Coronary artery (tissue), 2 donors: ENCODE data around the gene SORCS1.

Experiments used
- DNase-seq: peaks from one replicate; pipeline ENCODE4 v3.0.0-alpha.2; 2017; ENCODE audit warnings: low spot score
- H3K27ac ChIP-seq, 2 donors: fragments of 200-600 bp; sonication (generic); one replicate each; pipeline ENCODE4 v1.5.1; 2016 to 2019
- H3K4me3 ChIP-seq: fragments of 200-600 bp; sonication (generic); 2 replicates; pipeline ENCODE4 v1.5.1; 2016; ENCODE audit warnings: mild to moderate bottlenecking, moderate library complexity
- TF ChIP-seq, protein P1 (sequence below): fragments of 200-600 bp; sonication (generic); IDR thresholded peaks from one replicate; pipeline ENCODE4 v1.5.1; 2019; ENCODE audit warnings: antibody characterized with exemption

SORCS1 gene

GRCh38 chr10:106804992-106805582 is 359.4 kb downstream of the SORCS1 start:
- TF ChIP-seq, protein P1, sequence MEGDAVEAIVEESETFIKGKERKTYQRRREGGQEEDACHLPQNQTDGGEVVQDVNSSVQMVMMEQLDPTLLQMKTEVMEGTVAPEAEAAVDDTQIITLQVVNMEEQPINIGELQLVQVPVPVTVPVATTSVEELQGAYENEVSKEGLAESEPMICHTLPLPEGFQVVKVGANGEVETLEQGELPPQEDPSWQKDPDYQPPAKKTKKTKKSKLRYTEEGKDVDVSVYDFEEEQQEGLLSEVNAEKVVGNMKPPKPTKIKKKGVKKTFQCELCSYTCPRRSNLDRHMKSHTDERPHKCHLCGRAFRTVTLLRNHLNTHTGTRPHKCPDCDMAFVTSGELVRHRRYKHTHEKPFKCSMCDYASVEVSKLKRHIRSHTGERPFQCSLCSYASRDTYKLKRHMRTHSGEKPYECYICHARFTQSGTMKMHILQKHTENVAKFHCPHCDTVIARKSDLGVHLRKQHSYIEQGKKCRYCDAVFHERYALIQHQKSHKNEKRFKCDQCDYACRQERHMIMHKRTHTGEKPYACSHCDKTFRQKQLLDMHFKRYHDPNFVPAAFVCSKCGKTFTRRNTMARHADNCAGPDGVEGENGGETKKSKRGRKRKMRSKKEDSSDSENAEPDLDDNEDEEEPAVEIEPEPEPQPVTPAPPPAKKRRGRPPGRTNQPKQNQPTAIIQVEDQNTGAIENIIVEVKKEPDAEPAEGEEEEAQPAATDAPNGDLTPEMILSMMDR: no peak
- DNase-seq: no peak
- Histone ChIP-seq H3K27ac (no peak overlapping the region), H3K4me3 (no peak overlapping the region)

DNA sequence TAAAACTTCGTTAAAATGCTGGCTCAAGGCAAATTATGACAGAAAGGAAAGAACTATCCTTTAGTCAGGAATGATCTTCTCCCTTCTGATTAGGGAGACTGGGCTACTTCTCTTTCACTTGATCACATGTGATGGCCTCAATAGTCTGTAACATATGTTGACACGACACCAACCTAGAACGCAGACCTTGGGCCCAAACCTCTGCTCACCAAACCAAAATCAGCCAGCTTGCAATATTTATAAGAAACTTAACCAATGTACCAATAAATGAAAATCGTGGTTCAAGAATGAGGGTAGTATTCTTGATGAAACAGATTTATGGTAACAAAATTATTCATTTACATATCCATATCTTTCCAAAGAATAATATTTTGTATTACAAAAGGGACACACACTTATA is 361.6 kb downstream of the SORCS1 start:
- H3K27ac ChIP-seq: no peak overlapping the region
- DNase-seq: no peak
- TF ChIP-seq, protein P1: no peak
- H3K4me3 ChIP-seq: no peak overlapping the region

DNA sequence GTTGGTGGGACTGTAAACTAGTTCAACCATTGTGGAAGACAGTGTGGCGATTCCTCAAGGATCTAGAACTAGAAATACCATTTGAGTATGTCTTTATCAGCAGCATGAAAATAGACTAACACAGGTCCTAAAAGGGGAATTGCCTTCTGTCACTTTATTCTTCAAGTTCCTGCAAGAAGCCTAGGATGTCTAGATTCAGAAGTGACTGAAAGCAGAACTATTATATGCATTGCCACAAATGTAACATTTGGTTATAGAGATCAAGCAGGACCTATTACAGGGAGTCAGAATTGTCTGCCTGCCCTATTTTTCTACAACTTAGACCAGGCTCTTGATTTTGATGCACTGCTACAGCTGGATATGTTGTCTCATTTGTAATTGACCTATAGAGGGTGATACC is 364.7 kb downstream of the SORCS1 start:
- H3K4me3 ChIP-seq: no peak overlapping the region
- TF ChIP-seq, protein P1: no peak
- no peak overlapping the region for H3K27ac ChIP-seq
- DNase-seq: no peak

- Histone ChIP-seq H3K27ac (no peak overlapping the region), H3K4me3 (no peak overlapping the region)
- TF ChIP-seq, protein P1: no peak
- DNase-seq: no peak
Measured at GRCh38 chr10:106795619-106796018, 368.9 kb downstream of the SORCS1 start.

DNA sequence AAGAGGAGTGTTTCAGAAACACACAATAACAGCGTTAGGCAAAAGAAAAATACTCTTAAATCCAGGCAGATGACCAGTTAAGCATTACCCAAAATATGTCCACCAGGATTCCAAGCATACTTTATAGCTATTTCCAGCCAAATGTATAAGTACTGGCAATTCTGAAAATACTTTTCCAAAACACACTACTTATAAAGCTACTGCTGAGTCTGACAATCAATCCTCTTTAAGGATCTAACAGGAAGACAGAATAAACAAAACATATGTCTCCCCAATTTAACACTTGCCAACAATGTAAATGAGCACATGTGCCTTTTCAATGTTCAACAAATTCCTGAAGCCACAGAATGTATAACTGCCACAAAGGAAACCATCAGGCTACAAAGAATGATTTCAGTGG is 370.9 kb downstream of the SORCS1 start:
- H3K4me3 ChIP-seq: no peak overlapping the region
- H3K27ac ChIP-seq: no peak overlapping the region
- no peak for DNase-seq
- TF ChIP-seq, protein P1: no peak

GRCh38 chr10:106789623-106790022 is 374.9 kb downstream of the SORCS1 start:
- no peak overlapping the region for H3K4me3 ChIP-seq
- DNase-seq: no peak
- TF ChIP-seq, protein P1: no peak
- H3K27ac ChIP-seq: no peak overlapping the region

- Histone ChIP-seq H3K4me3 (no peak overlapping the region), H3K27ac (no peak overlapping the region)
- DNase-seq: no peak
- TF ChIP-seq, protein P1: no peak
Measured at GRCh38 chr10:106788982-106789381, 375.5 kb downstream of the SORCS1 start.
